Measurements from ENCODE around the gene GBF1.

Gene GBF1, protein sequence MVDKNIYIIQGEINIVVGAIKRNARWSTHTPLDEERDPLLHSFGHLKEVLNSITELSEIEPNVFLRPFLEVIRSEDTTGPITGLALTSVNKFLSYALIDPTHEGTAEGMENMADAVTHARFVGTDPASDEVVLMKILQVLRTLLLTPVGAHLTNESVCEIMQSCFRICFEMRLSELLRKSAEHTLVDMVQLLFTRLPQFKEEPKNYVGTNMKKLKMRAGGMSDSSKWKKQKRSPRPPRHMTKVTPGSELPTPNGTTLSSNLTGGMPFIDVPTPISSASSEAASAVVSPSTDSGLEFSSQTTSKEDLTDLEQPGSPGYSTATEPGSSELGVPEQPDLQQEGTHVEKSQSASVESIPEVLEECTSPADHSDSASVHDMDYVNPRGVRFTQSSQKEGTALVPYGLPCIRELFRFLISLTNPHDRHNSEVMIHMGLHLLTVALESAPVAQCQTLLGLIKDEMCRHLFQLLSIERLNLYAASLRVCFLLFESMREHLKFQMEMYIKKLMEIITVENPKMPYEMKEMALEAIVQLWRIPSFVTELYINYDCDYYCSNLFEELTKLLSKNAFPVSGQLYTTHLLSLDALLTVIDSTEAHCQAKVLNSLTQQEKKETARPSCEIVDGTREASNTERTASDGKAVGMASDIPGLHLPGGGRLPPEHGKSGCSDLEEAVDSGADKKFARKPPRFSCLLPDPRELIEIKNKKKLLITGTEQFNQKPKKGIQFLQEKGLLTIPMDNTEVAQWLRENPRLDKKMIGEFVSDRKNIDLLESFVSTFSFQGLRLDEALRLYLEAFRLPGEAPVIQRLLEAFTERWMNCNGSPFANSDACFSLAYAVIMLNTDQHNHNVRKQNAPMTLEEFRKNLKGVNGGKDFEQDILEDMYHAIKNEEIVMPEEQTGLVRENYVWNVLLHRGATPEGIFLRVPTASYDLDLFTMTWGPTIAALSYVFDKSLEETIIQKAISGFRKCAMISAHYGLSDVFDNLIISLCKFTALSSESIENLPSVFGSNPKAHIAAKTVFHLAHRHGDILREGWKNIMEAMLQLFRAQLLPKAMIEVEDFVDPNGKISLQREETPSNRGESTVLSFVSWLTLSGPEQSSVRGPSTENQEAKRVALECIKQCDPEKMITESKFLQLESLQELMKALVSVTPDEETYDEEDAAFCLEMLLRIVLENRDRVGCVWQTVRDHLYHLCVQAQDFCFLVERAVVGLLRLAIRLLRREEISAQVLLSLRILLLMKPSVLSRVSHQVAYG (N-terminal part only)

DNA sequence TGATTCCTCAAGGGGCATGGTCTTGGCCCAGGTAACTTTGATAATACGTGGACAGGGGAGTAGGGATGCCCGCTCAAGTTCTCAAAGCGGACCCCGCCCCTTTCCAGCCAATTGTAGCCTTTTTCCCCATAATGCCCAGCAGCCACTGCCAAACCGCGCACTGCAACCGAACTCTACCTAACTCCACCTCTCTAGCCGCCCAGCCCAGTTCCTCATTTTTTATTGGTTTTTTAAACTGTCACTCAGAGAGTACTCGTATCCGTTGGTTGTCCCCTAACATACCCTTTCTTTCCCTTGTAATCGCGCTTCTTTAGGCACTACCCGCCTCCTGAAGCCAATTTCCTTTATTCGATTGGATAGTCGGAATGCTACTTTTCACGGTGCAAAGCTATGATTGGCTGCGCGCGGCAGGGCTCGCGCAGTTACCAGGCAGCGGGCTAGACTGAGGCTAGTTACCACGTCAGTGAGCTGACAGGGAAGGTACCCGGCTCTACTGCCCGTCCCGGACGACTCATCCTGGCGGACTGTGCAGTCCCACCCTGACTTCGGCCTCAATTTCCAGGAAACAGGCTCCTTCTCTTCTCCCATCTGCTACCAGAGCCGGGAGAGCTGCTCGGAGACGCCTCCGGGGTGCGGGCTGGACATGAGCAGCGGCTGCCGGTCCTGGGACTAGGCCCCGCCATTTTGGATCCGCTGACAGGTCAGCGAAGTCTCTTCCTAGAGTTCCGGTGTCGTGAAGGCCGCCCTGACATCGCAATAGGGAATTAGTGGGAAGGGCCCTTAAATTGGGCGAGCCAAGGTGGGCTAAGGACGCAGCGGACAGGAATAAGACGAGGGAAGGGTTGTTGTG lies at the start of gene GBF1:
GBF1 (plus strand) TSS at position 451 of the 850 bp plus-strand sequence. CDS start 13,407 bp downstream, outside the sequence.
- peak; percentile 96 for DNase-seq (ENCODE audit: low spot score)
- TF ChIP-seq, protein P1, sequence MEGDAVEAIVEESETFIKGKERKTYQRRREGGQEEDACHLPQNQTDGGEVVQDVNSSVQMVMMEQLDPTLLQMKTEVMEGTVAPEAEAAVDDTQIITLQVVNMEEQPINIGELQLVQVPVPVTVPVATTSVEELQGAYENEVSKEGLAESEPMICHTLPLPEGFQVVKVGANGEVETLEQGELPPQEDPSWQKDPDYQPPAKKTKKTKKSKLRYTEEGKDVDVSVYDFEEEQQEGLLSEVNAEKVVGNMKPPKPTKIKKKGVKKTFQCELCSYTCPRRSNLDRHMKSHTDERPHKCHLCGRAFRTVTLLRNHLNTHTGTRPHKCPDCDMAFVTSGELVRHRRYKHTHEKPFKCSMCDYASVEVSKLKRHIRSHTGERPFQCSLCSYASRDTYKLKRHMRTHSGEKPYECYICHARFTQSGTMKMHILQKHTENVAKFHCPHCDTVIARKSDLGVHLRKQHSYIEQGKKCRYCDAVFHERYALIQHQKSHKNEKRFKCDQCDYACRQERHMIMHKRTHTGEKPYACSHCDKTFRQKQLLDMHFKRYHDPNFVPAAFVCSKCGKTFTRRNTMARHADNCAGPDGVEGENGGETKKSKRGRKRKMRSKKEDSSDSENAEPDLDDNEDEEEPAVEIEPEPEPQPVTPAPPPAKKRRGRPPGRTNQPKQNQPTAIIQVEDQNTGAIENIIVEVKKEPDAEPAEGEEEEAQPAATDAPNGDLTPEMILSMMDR (IDR thresholded peaks at IDR 0.05; ENCODE audit: extremely low read depth, missing control alignments): no peak

DNA sequence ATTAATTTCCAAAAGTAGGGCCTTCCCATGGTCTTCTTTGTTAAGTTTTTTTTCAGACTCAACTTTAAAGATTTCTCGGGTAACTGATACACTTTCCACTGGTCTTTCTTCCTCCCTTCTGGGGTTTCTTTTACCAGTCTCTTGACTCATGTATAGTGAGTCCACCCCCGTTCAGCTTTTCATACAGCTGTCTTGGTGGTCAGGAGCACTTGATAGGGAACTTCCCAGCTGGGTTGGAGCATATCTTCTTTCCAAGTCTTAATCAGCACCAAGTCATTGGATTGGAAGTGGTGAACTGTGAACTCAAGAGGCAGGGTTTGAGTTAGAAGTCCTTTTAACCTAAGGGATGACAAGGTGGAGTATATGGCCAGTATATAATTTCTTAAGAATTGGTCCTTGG lies 48.4 kb upstream of the GBF1 start:
- TF ChIP-seq, protein P1 (IDR thresholded peaks at IDR 0.05; ENCODE audit: extremely low read depth, missing control alignments): no peak
- peak; percentile 46 for DNase-seq (ENCODE audit: low spot score)

DNA sequence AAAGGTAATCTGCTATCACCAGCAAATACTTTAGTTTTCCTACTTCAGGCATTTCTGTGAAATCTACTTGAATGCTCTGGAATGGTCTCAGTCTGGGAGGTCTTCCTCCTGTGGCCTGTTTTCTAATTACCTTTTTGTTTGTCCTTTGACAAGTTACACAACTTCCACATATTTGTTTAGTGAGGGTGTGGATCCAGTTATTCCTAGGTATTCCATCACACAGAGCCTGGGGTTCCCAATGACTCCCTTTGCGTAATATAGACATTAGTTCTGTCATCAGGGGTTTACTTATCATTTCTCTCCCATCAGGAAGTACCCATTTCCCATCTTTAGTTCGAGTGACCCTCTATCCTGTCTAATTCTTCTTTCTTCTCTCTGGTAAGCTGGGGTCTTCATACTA lies 47.3 kb upstream of the GBF1 start:
- TF ChIP-seq, protein P1 (IDR thresholded peaks at IDR 0.05; ENCODE audit: extremely low read depth, missing control alignments): no peak
- no peak for DNase-seq (ENCODE audit: low spot score)

DNA sequence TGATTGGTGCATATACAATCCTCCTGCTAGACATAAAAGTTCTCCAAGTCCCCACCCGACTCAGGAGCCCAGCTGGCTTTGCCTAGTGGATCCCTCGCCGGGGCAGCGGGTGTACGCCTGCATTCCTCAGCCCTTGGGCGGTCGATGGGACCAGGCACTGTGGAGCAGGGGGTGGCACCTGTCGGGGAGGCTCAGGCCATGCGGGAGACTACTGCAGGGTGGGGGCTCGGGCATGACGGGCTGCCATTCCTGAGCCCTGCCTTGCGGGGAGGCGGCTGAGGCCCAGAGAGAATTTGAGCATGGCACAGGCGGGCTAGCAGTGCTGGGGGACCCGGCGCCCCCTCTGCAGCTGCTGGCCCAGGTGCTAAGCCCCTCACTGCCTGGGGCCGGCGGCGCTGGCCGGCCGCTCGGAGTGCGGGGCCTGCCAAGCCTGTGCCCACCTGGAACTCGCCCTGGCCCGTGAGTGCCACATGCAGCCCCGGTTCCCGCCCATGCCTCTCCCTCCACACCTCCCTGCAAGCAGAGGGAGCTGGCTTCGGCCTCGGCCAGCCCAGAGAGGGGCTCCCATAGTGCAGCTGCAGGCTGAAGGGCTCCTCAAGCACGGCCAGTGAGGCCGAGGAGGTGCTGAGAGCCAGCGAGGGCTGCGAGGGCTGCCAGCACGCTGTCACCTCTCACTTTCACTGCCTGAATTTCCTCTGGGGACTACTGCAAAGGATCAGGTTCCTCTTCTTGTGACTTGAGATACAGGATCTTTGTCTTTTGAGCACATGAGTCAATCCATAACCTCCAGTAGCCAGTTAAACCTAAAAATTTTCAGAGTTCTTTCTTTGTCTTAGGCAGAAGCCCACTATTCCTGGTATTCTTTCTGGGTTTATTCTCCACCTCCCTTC lies 44.3 kb upstream of the GBF1 start:
- TF ChIP-seq, protein P1 (IDR thresholded peaks at IDR 0.05; ENCODE audit: extremely low read depth, missing control alignments): no peak
- no peak for DNase-seq (ENCODE audit: low spot score)

DNA sequence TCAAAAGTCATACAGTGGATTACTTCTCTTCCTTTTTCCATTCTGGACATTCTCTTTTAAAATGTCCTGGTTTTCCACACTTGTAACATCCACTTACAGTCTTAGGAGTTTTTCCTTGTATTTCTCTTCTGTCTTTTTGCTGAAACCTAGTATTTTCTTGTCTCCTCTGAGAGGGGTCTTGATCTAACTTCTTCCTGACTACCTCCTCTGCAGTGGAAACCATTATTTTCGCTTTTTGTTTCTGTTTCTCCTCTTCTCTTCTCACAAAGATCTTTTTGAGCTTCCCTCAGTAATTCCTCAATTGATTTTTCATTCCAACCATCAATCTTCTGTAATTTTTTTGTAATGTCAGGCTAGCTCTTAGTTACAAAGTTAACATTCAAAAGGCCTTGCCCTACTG lies 42.9 kb upstream of the GBF1 start:
- peak; percentile 49 for DNase-seq (ENCODE audit: low spot score)
- TF ChIP-seq, protein P1 (IDR thresholded peaks at IDR 0.05; ENCODE audit: extremely low read depth, missing control alignments): no peak
